HG03108 (cell line): ENCODE data around the gene FAR2.
"Not testable (repeated sequence)": the region's sequence is repeated elsewhere in the genome, so short reads cannot be mapped to it uniquely, and the experiment has no call there.

ENCODE experiments used
- ATAC-seq: cut with Tn5 transposase; IDR thresholded peaks from one replicate; pipeline ENCODE4 v1.9.1; 2021; ENCODE audit warnings: moderate library complexity; ENCODE audit not compliant: unreplicated experiment

The FAR2 gene

GRCh38 chr12:29316752-29317151 lies 167.7 kb downstream of the FAR2 start:
- ATAC-seq: no peak

GRCh38 chr12:29317556-29318363 lies 168.7 kb downstream of the FAR2 start:
- peak; percentile 97 for ATAC-seq

- ATAC-seq: no peak
Observed at GRCh38 chr12:29320295-29321085, 171.4 kb downstream of the FAR2 start.

GRCh38 chr12:29322157-29322556 lies 173.1 kb downstream of the FAR2 start:
- no peak for ATAC-seq

GRCh38 chr12:29329411-29329810 lies 180.3 kb downstream of the FAR2 start:
- ATAC-seq: no peak

- ATAC-seq: no peak
Observed at GRCh38 chr12:29333178-29333577, 184.1 kb downstream of the FAR2 start.

- ATAC-seq: no peak
Observed at GRCh38 chr12:29334937-29335336, 185.9 kb downstream of the FAR2 start.

GRCh38 chr12:29337325-29337724 lies 188.2 kb downstream of the FAR2 start:
- no peak for ATAC-seq

- ATAC-seq: no peak
Observed at GRCh38 chr12:29343022-29343799, 194.1 kb downstream of the FAR2 start.

- no peak for ATAC-seq
Observed at GRCh38 chr12:29346769-29347421, 197.8 kb downstream of the FAR2 start.

- ATAC-seq: no peak
Observed at GRCh38 chr12:29350080-29350479, 201.0 kb downstream of the FAR2 start.

GRCh38 chr12:29354954-29355353 lies 205.9 kb downstream of the FAR2 start:
- ATAC-seq: no peak

GRCh38 chr12:29365091-29365490 lies 216.0 kb downstream of the FAR2 start:
- no peak for ATAC-seq

- no peak for ATAC-seq
Observed at GRCh38 chr12:29374012-29374411, 224.9 kb downstream of the FAR2 start.

GRCh38 chr12:29374913-29375312 lies 225.8 kb downstream of the FAR2 start:
- no peak for ATAC-seq

GRCh38 chr12:29376118-29376517 lies 227.0 kb downstream of the FAR2 start:
- no peak for ATAC-seq

- ATAC-seq: peak; percentile 97
Observed at GRCh38 chr12:29380536-29381523, 231.8 kb downstream of the FAR2 start, which contains the start of gene ERGIC2. Gene ERGIC2, minus strand, starts transcription at chr12:29381172. Its CDS starts 9,539 bp downstream, at chr12:29371633.

GRCh38 chr12:29382251-29382650 lies 233.2 kb downstream of the FAR2 start:
- no peak for ATAC-seq

- not testable (repeated sequence) for ATAC-seq
Observed at GRCh38 chr12:29385194-29385593, 236.1 kb downstream of the FAR2 start.
